Spleen (tissue), 11 donors: Measurements from ENCODE around the gene ETNK2. TPM values are rescaled to one million over a fixed set of nuclear protein-coding genes. Genes with fewer than 3 reads are reported as not detected.
A peak's percentile ranks its signal among the peaks of the same experiment; 100 is the strongest.

Experiments used
- DNase-seq: peaks from one replicate; pipeline ENCODE4 v3.0.0-alpha.2; 2020
- H3K27ac ChIP-seq, 8 donors: fragments of 200-600 bp; sonication (generic) in 7 of 8; 1 replicate in 4 of 8; 2 replicates in 4 of 8; pipeline versions ENCODE4 v1.5.0 to v1.8.0; 2016 to 2021; ENCODE audit warnings: inconsistent platforms in 4 of 8, mild to moderate bottlenecking in 4 of 8, moderate library complexity in 1 of 8
- H3K27me3 ChIP-seq, 7 donors: fragments of 200-600 bp; sonication (generic) in 6 of 7; replicated peaks in 1 of 7; 1 replicate in 4 of 7; 2 replicates in 3 of 7; pipeline versions ENCODE4 v1.5.0 to v1.8.0; 2016 to 2021; ENCODE audit warnings: inconsistent platforms in 3 of 7, mild to moderate bottlenecking in 1 of 7
- H3K36me3 ChIP-seq, 6 donors: fragments of 200-600 bp; sonication (generic) in 5 of 6; 1 replicate in 4 of 6; 2 replicates in 2 of 6; pipeline versions ENCODE4 v1.5.0 to v1.8.0; 2016 to 2021; ENCODE audit warnings: inconsistent platforms in 2 of 6
- H3K4me1 ChIP-seq, 6 donors: fragments of 200-600 bp; sonication (generic) in 5 of 6; 1 replicate in 3 of 6; 2 replicates in 3 of 6; pipeline versions ENCODE4 v1.5.0 to v1.8.0; 2016 to 2021; ENCODE audit warnings: inconsistent platforms in 3 of 6
- H3K4me3 ChIP-seq, 8 donors: fragments of 200-600 bp; sonication (generic) in 7 of 8; 1 replicate in 4 of 8; 2 replicates in 4 of 8; pipeline versions ENCODE4 v1.5.0 to v1.8.0; 2016 to 2021; ENCODE audit warnings: inconsistent platforms in 4 of 8, mild to moderate bottlenecking in 4 of 8, moderate library complexity in 2 of 8
- H3K9me3 ChIP-seq, 8 donors: fragments of 200-600 bp; sonication (generic) in 7 of 8; 1 replicate in 4 of 8; 2 replicates in 4 of 8; pipeline versions ENCODE4 v1.5.0 to v1.8.0; 2016 to 2021; ENCODE audit warnings: inconsistent platforms in 4 of 8
- POLR2A ChIP-seq, 3 donors: fragments of 450-650 bp; IDR thresholded peaks; one replicate each; pipeline ENCODE4 v1.5.1; 2017; ENCODE audit warnings: antibody characterized with exemption in 3 of 3, mild to moderate bottlenecking in 1 of 3
- POLR2AphosphoS5 ChIP-seq, 3 donors: sonication (generic); formaldehyde crosslinking; IDR thresholded peaks; one replicate each; pipeline ENCODE4 v1.5.1; 2017; ENCODE audit warnings: antibody characterized with exemption in 3 of 3
- WGBS, 5 donors: extraction: QIAGEN DNeasy Blood & Tissue Kit in 3 of 5; methylation state at CpG; one replicate each; pipeline versions ENCODE4 v1.1.5 to v1.1.7; 2013 to 2018; 5-methylcytosine and 5-hydroxymethylcytosine counted together
- intact Hi-C: fragments of 100-400 bp; cut with DNase I; formaldehyde crosslinking; loops from one replicate; pipeline ENCODE4 v1.15.0; 2023; ENCODE audit warnings: low total_unique reads
- polyA plus RNA-seq, 3 donors: library from polyadenylated mRNA; stranded (reverse); fragments of 200-250 nt; gene quantifications; one replicate each; pipeline ENCODE4 v1.2.1, GENCODE V29; 2013
- total RNA-seq, 7 donors: library from RNA; depleted of rRNA in 3 of 7; stranded (reverse); fragments of >200 nt in 3 of 7; fragmentation: NEBNext Ultra II Directional in 4 of 7; extraction: Animal tissue kit (Norgen Biotek cat#: 25700) in 4 of 7; gene quantifications; one replicate each; pipeline versions ENCODE4 v1.1.0 to v1.2.1, GENCODE V29; 2016 to 2021
- TF ChIP-seq, protein P1 (sequence below), 11 experiments: fragments of 200-600 bp in 7 of 11; fragments of 450-650 bp in 4 of 11; sonication (generic) in 4 of 11; IDR thresholded peaks in 8 of 11; conservative IDR thresholded peaks in 3 of 11; 1 replicate in 7 of 11; 2 replicates in 4 of 11; pipeline versions ENCODE4 v1.4.0 to v1.8.0; 2016 to 2021; ENCODE audit warnings: antibody characterized with exemption in 11 of 11, inconsistent platforms in 4 of 11, mild to moderate bottlenecking in 1 of 11
- donor health status: healthy with polysubstance abuse.
- donor health status: DM: no; HTN: no; CAD: no; lungs with moderate emphysema.
- donor health status: DM: no; HTN: no; CAD: no.
- donor health status: Bipolar disorder and iron deficiency.
- donor health status: healthy.
- donor health status: DM: no; HTN: no; CAD: no.
- donor health status: DM: yes; HTN: yes; CAD: no.

Gene ETNK2
- total and polyA plus RNA-seq, 10 donors: 1.9 to 20.8 (median 5.6) TPM

DNA sequence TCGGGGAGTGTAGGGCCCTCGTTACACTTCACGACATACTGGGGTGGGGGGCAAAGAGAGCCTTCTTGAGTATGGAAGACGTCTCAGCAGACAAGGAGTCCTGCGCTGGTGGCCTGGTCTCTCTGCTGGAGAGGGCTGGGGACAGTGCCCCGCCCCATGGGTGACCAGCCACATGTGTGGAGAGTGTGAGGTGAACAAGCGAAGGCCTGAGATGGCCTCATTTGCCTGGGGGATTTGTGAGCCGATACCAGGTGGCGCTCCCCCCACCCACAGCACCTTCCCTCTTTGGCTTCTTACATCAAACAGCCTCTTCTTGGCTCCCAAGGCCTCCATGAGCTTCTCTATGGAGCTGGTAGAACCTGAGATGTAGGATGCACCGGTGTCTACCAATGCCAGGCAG lies 4.0 kb upstream of the ETNK2 start:
- TF ChIP-seq POLR2A (IDR thresholded peaks at IDR 0.05): no peak
- TF ChIP-seq, protein P1, sequence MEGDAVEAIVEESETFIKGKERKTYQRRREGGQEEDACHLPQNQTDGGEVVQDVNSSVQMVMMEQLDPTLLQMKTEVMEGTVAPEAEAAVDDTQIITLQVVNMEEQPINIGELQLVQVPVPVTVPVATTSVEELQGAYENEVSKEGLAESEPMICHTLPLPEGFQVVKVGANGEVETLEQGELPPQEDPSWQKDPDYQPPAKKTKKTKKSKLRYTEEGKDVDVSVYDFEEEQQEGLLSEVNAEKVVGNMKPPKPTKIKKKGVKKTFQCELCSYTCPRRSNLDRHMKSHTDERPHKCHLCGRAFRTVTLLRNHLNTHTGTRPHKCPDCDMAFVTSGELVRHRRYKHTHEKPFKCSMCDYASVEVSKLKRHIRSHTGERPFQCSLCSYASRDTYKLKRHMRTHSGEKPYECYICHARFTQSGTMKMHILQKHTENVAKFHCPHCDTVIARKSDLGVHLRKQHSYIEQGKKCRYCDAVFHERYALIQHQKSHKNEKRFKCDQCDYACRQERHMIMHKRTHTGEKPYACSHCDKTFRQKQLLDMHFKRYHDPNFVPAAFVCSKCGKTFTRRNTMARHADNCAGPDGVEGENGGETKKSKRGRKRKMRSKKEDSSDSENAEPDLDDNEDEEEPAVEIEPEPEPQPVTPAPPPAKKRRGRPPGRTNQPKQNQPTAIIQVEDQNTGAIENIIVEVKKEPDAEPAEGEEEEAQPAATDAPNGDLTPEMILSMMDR (IDR thresholded peaks at IDR 0.05 in 8 of 11, conservative IDR thresholded peaks at IDR 0.05 in 3 of 11): no peak
- TF ChIP-seq POLR2AphosphoS5 (IDR thresholded peaks at IDR 0.05): no peak
- WGBS, 5 donors: 76 to 94% (median 89%) methylated on average over 10 of the region's 10 CpGs
- DNase-seq: no peak
- intact Hi-C loops: no loop called here
- H3K4me3 ChIP-seq: no peak overlapping the region
- H3K4me1 ChIP-seq: peaks cover 4 to 31% (median 15%) of the 10 kb centered on the region in 6 donors
- no peaks in the 10 kb centered on the region for H3K9me3 ChIP-seq
- H3K27ac ChIP-seq: peak overlapping the region in 5 of 8 donors; percentile 9 to 59 (median 51)
- H3K27me3 ChIP-seq: peaks cover 0 to 69% (median 13%) of the 10 kb centered on the region in 7 donors
- no peaks in the 10 kb centered on the region for H3K36me3 ChIP-seq

DNA sequence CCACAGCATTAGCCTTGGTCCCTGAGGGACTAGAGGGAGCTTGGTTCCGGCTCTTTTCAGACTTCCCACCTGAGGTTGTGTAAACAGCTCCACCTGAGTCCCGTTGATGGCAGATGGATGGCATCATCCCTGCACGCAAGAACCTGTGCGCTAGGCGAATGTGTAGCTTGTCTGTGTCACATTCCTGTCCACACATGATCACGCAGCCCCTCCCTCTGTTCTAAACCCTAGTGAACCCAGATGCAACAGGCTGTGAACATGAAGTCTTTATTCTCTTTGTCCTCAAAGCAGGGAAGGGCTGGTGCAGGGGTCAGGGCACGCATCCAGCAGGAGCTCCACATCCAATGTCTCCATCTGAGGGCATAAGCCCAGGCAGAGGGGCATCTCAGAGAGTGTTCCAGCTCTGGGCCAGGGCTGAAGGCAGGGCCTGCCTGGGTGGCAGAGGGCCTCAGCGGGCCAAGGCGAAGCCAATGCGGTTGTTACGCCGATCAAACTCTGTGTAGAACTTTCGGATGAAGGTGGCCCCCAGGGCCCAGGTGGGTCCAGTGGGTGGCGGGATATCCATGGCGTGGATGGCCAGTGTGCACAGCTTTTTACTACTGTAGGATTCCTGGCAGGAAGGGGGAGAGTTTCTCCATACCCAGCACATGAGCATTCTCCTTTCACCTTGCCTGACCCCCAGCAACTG lies 2.9 kb upstream of the ETNK2 start:
- intact Hi-C loops: no loop called here
- H3K4me3 ChIP-seq: no peak overlapping the region
- no peak for TF ChIP-seq POLR2A (IDR thresholded peaks at IDR 0.05)
- TF ChIP-seq POLR2AphosphoS5 (IDR thresholded peaks at IDR 0.05): no peak
- H3K36me3 ChIP-seq: no peaks in the 10 kb centered on the region
- DNase-seq: no peak
- peaks cover 4 to 35% (median 16%) of the 10 kb centered on the region in 6 donors for H3K4me1 ChIP-seq
- 89 to 97% (median 93%) methylated on average over 13 to 15 of the region's 15 CpGs for WGBS, 5 donors
- peaks cover 0 to 69% (median 13%) of the 10 kb centered on the region in 7 donors for H3K27me3 ChIP-seq
- no peaks in the 10 kb centered on the region for H3K9me3 ChIP-seq
- no peak overlapping the region for H3K27ac ChIP-seq

DNA sequence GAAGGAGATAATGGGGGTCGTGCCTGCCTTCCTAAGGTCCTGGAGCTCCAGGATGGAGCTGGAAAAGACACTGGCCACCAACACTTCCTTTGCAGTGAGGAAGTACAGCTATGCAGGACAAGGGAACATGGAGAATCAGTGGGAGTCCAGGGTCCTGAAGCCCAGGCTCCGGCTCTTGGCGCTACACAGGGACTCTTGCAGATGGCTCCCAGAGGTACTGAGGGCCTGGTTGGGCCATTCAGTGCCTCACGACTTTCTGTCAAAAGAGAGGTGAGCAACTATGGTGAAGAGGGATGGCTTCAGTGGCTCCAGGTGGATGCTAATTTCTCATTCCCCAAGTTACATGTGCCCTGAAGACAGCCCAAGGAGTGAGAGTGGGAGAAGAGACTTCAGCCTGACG lies 1.8 kb upstream of the ETNK2 start:
- no peak overlapping the region for H3K27ac ChIP-seq
- TF ChIP-seq, protein P1 (IDR thresholded peaks at IDR 0.05 in 8 of 11, conservative IDR thresholded peaks at IDR 0.05 in 3 of 11): no peak
- TF ChIP-seq POLR2AphosphoS5 (IDR thresholded peaks at IDR 0.05): no peak
- no peak for TF ChIP-seq POLR2A (IDR thresholded peaks at IDR 0.05)
- DNase-seq: no peak
- H3K36me3 ChIP-seq: no peaks in the 10 kb centered on the region
- peaks cover 4 to 35% (median 16%) of the 10 kb centered on the region in 6 donors for H3K4me1 ChIP-seq
- no peaks in the 10 kb centered on the region for H3K9me3 ChIP-seq
- H3K4me3 ChIP-seq: no peak overlapping the region
- intact Hi-C loops: no loop called here
- H3K27me3 ChIP-seq: peaks cover 0 to 69% (median 13%) of the 10 kb centered on the region in 7 donors
- 88 to 97% (median 91%) methylated on average over 5 of the region's 5 CpGs for WGBS, 5 donors

DNA sequence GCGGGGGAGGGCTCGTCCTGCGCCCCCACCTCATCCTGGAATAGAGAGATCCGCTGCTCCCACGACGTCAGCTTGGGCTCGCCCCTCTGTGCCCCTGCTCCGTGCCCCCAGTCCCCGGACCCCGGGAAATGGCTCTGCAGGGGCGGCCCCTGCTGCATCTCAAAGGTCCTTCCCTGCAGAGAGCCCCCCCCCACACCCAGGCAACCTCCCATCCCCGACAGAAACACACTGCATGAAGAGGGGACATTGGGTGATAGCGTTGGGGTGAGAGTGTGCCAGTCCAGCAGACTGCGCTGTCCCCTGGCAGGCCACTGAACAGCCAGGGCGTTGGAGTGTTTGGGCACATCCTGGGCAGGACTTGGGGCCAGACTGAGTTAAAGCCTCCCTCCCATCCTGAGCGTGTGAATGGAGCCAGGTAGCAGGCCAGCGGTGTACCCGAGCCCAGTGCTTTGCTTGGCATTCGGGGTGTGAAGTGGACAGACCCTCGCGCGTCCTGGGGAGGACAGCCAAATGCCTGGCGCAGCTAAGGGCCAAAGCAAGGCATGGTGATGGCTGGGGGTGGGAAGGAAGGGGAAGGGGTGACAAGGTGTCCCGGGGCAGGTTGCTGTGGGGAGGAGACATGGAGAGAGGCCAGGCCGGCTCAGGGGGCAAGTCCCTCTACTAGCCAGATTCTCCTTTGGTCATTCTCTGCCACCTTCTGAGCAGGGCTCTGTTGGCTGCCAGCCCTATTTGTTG lies 633 bp upstream of the ETNK2 start:
- Histone ChIP-seq H3K36me3 (no peaks in the 10 kb centered on the region), H3K9me3 (no peaks in the 10 kb centered on the region), H3K27ac (peak overlapping the region in 5 of 8 donors; percentile 38 to 82 (median 75)), H3K4me1 (peaks cover 4 to 30% (median 16%) of the 10 kb centered on the region in 6 donors), H3K4me3 (peak overlapping the region; percentile 48 to 87 (median 59)), H3K27me3 (peaks cover 0 to 69% (median 13%) of the 10 kb centered on the region in 7 donors)
- 31 to 57% (median 36%) methylated on average over 15 to 25 of the region's 25 CpGs for WGBS, 5 donors
- intact Hi-C loops: no loop called here
- TF ChIP-seq POLR2AphosphoS5 (IDR thresholded peaks at IDR 0.05) (peak in 1 of 3 donors; percentile 15), POLR2A (IDR thresholded peaks at IDR 0.05) (no peak)
- TF ChIP-seq, protein P1 (IDR thresholded peaks at IDR 0.05 in 8 of 11, conservative IDR thresholded peaks at IDR 0.05 in 3 of 11): peak in 1 of 11 experiments; percentile 12
- no peak for DNase-seq
